Fibroblast of lung (primary cell): ENCODE data around the gene MAP3K8. TPM values are rescaled to one million over a fixed set of nuclear protein-coding genes. Genes with fewer than 3 reads are reported as not detected.

Source experiments
- DNase-seq, 2 donors: peaks; one replicate each; pipeline versions ENCODE4 v3.0.0 to v3.0.0-alpha.2; 2010; ENCODE audit warnings: low read depth in 2 of 2
- H2AFZ ChIP-seq: 2 replicates; pipeline ENCODE4 v1.5.1; 2012; ENCODE audit warnings: low read length, control low read depth, inconsistent platforms
- H3K27ac ChIP-seq: 2 replicates; pipeline ENCODE4 v1.5.1; 2011; ENCODE audit warnings: low read length, control low read depth; ENCODE audit not compliant: insufficient read depth
- H3K27me3 ChIP-seq: 2 replicates; pipeline ENCODE4 v1.5.1; 2011; ENCODE audit warnings: mild to moderate bottlenecking, low read length; ENCODE audit not compliant: control insufficient read depth, insufficient read depth
- H3K36me3 ChIP-seq: 2 replicates; pipeline ENCODE4 v1.5.1; 2011; ENCODE audit warnings: low read length; ENCODE audit not compliant: control insufficient read depth, insufficient read depth
- H3K4me1 ChIP-seq: 2 replicates; pipeline ENCODE4 v1.5.1; 2011; ENCODE audit warnings: low read length; ENCODE audit not compliant: control insufficient read depth, insufficient read depth; ENCODE audit errors: extremely low read depth
- H3K4me2 ChIP-seq: 2 replicates; pipeline ENCODE4 v1.5.1; 2011; ENCODE audit warnings: low read length, control low read depth; ENCODE audit not compliant: insufficient read depth; ENCODE audit errors: extremely low read depth
- H3K4me3 ChIP-seq, 4 experiments: fragments of 200-600 bp in 1 of 4; sonication (generic) in 1 of 4; replicated peaks in 1 of 4; 2 replicates each; pipeline ENCODE4 v1.5.1; 2011 to 2016; ENCODE audit warnings: low read length in 4 of 4, low read depth in 3 of 4, mild to moderate bottlenecking in 3 of 4, control low read depth in 2 of 4, inconsistent platforms in 1 of 4, mixed read lengths in 1 of 4; ENCODE audit not compliant: insufficient read depth in 1 of 4; ENCODE audit errors: control extremely low read depth in 1 of 4
- H3K79me2 ChIP-seq: 2 replicates; pipeline ENCODE4 v1.5.1; 2012; ENCODE audit warnings: mild to moderate bottlenecking, low read length, inconsistent platforms; ENCODE audit not compliant: control insufficient read depth, insufficient read depth
- H3K9ac ChIP-seq: 2 replicates; pipeline ENCODE4 v1.5.1; 2011; ENCODE audit warnings: mild to moderate bottlenecking, low read length, control low read depth; ENCODE audit not compliant: insufficient read depth
- H3K9me3 ChIP-seq: 2 replicates; pipeline ENCODE4 v1.5.1; 2012; ENCODE audit warnings: low read depth, low read length; ENCODE audit not compliant: control insufficient read depth, insufficient read depth
- H4K20me1 ChIP-seq: 2 replicates; pipeline ENCODE4 v1.5.1; 2011; ENCODE audit warnings: low read length; ENCODE audit not compliant: control insufficient read depth, insufficient read depth; ENCODE audit errors: extremely low read depth
- CTCF ChIP-seq, 2 donors: IDR thresholded peaks in 1 of 2; conservative IDR thresholded peaks in 1 of 2; 1 replicate in 1 of 2; 2 replicates in 1 of 2; pipeline ENCODE4 v1.5.1; 2011 to 2012; ENCODE audit warnings: low read length in 2 of 2, control low read depth in 1 of 2, inconsistent platforms in 1 of 2, low read depth in 1 of 2, mild to moderate bottlenecking in 1 of 2
- EZH2 ChIP-seq: IDR thresholded peaks from 2 replicates; pipeline ENCODE4 v1.5.1; 2012; ENCODE audit warnings: low read length, control low read depth, mild to moderate bottlenecking; ENCODE audit errors: missing control alignments
- polyA plus RNA-seq, 2 donors: library from polyadenylated mRNA; depleted of rRNA in 1 of 2; stranded (reverse) in 1 of 2; unstranded in 1 of 2; fragments of >200 nt; gene quantifications; 2 replicates each; pipeline ENCODE4 v1.2.1, GENCODE V29; 2011 to 2012; ENCODE audit warnings: missing spikeins in 1 of 2
- total RNA-seq: library from RNA; depleted of rRNA; stranded (reverse); fragments of >200 nt; gene quantifications from 2 replicates; pipeline ENCODE4 v1.2.1, GENCODE V29; 2014

MAP3K8 gene
- total and polyA plus RNA-seq, 2 donors (not counting 1 experiment from before 2014, with no cell fraction given), result 20.0 to 52.6 TPM

- H3K27ac ChIP-seq, result no peak overlapping the region
- H3K4me2 ChIP-seq, result no peak overlapping the region
- no peak overlapping the region for H3K4me3 ChIP-seq
- TF ChIP-seq EZH2 (peak; percentile 29), CTCF (conservative IDR thresholded peaks at IDR 0.05 in 1 of 2, IDR thresholded peaks at IDR 0.05 in 1 of 2; ENCODE audit: low read depth in 1 of 2, low read length in 2 of 2) (no peak)
- H3K27me3 ChIP-seq, result peaks cover 4% of the 10 kb centered on the region
- no peaks in the 10 kb centered on the region for H3K9me3 ChIP-seq
- H3K79me2 ChIP-seq, result no peaks in the 10 kb centered on the region
- no peak overlapping the region for H3K9ac ChIP-seq
- no peaks in the 10 kb centered on the region for H4K20me1 ChIP-seq
- H3K4me1 ChIP-seq, result no peaks in the 10 kb centered on the region
- no peak overlapping the region for H2AFZ ChIP-seq
- H3K36me3 ChIP-seq, result no peaks in the 10 kb centered on the region
- no peak for DNase-seq
These were observed 66.5 kb downstream of the MAP3K8 start for GRCh38 chr10:30500534-30500933.

- Histone ChIP-seq H2AFZ (no peak overlapping the region), H3K4me2 (no peak overlapping the region), H3K27ac (no peak overlapping the region), H3K9ac (no peak overlapping the region), H3K9me3 (no peaks in the 10 kb centered on the region), H3K27me3 (peaks cover 4% of the 10 kb centered on the region), H3K79me2 (no peaks in the 10 kb centered on the region), H4K20me1 (no peaks in the 10 kb centered on the region), H3K4me3 (no peak overlapping the region), H3K4me1 (no peaks in the 10 kb centered on the region), H3K36me3 (no peaks in the 10 kb centered on the region)
- TF ChIP-seq EZH2 (no peak), CTCF (conservative IDR thresholded peaks at IDR 0.05 in 1 of 2, IDR thresholded peaks at IDR 0.05 in 1 of 2; ENCODE audit: low read depth in 1 of 2, low read length in 2 of 2) (no peak)
- no peak for DNase-seq
These were observed 67.0 kb downstream of the MAP3K8 start for GRCh38 chr10:30500963-30501504.

GRCh38 chr10:30502266-30503060 is 68.5 kb downstream of the MAP3K8 start:
- H3K4me2 ChIP-seq, result no peak overlapping the region
- no peak overlapping the region for H3K27ac ChIP-seq
- H3K4me3 ChIP-seq, result no peak overlapping the region
- no peak overlapping the region for H2AFZ ChIP-seq
- TF ChIP-seq EZH2 (no peak), CTCF (conservative IDR thresholded peaks at IDR 0.05 in 1 of 2, IDR thresholded peaks at IDR 0.05 in 1 of 2; ENCODE audit: low read depth in 1 of 2, low read length in 2 of 2) (no peak)
- peak; percentile 30 to 47 for DNase-seq
- H3K9me3 ChIP-seq, result no peaks in the 10 kb centered on the region
- no peaks in the 10 kb centered on the region for H3K79me2 ChIP-seq
- H4K20me1 ChIP-seq, result no peaks in the 10 kb centered on the region
- peak overlapping the region; percentile 7 for H3K9ac ChIP-seq
- no peaks in the 10 kb centered on the region for H3K4me1 ChIP-seq
- H3K27me3 ChIP-seq, result peaks cover 4% of the 10 kb centered on the region
- H3K36me3 ChIP-seq, result no peaks in the 10 kb centered on the region
